GM18861 (cell line): ENCODE data around the gene CTDSPL.

Experiments
- ATAC-seq: cut with Tn5 transposase; IDR thresholded peaks from one replicate; pipeline ENCODE4 v1.9.1; 2021; ENCODE audit not compliant: unreplicated experiment

Gene CTDSPL

DNA sequence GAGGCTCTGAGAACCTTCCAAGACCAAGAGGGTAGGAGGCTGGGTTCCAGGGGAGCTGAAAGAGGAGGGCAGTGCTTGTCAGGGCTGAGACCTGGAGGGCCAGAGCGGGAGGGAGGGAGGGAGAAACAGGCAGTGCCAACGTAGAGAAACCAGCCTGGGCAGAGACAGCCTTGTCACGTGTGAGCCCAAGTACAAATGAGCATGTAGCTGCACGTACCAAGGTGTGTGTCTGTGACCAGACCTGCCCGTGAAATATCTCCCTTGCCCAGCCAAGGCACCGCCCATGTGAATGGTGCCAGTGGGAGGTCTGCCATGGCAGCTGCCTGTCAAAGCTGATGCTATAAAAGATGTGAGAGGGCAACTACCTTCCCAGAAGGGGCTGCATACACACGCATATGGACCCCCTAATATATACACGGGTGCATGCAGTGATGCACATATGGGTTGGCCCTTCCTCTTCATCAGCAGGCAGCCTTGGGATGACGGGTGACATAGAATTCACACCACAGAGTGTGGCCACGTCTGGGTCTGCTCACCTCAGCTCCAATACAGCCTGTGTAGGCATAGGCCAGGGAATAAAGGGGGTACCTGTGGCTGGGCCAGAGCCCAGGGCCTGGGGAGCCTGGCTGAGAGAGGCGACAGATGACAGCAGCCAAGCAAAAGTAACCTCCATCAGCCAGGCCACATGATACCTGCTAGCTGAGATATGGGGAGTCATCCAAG, 7.8 kb upstream of the CTDSPL start:
- ATAC-seq, result no peak

DNA sequence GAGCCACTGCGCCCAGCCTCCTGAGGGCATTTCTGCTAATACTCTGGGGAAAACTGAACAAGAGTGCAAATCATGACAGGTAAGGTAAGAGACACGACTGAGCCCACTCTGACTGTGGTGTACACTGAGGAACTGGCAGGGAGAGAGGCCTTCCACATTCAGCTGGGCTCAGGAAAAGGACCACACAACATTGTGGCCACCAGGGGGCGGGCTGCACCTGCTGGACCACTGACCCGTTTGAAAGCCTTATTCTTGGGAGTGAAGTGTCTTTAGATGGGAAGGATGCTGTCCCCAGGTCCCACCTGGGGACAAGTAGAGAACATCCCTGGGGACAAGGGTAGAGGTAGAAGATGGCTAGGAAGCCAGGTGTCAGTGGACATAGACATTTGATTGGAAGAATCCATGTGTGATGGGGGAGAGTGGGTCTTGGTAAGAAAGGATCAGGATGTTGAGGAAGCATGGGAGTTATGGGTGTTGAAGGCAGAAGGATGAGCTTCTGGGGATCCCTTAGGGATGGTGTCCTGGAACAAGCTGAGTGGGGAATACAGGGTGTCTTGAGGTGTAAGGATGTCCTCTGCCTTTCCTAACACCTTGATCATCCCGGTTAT, 6.2 kb upstream of the CTDSPL start:
- no peak for ATAC-seq

DNA sequence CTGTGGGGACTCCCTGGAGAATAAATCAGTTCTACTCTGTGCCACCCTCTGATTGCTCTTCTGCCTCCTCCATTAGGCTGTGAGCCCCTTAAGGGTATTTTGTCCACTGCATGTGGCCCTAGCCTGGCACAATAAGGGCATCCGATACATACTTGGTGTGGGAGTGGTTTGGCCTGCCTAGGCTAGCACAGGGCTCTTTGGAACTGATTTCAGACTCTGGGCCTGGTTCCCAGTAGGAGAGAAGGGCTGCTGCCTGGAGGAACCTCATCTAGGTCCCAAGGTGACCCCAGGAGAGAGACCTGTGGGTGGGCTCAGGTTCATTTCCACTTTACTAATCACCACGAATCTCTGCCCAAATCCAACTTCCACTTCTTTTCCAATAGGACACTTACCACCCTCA, 5.3 kb upstream of the CTDSPL start:
- no peak for ATAC-seq

DNA sequence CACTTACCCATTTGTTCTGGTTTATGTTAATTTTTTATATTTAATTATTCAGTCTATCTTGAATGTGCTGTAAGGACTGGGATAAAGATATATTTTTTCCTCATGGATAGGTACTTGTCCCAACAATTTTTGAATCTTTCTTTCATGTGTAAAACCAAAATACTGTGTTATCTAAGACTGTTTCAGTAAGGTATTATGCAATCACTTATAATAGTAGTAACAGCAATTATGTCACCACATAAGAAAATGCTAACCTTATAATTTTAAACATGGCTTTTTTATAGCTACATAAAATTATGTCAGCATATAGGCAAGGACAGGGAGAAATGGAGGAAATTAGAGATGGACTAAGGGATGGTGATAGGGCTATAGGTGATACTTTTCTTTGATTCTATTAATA, 2.9 kb upstream of the CTDSPL start:
- ATAC-seq, result no peak

DNA sequence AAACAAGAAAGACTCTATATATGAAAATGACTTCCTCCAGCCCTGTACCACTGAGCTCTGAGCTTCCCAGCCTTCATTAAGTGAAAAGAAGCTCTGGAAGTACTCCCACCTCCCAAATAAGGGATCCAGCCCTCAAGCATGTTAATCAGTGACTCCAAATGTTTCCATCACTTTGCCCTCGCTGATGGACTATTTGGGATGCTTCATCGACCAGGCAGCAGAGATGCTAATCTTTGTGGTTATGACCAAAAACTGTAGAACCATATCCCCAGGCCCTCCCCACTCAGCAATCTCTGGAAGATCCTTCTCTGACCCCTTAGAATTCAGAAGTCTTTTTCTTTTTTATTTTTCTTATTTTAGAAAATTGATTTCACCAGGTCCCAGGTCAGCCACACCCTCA, 2.3 kb upstream of the CTDSPL start:
- ATAC-seq, result no peak

DNA sequence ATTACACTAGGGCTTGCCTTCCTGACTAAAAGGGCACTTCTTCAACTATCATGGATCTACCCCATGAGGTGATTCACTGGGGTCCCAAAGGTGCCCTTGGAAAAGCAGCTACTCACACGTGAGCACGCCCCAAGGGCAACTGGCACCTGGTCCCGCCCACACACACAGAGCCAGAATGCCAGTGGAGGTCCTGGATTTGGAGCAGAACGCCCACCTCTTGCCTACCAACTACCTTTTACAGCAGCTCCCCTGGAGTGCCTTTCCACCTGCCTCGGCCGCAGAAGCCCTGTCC, 1.8 kb upstream of the CTDSPL start:
- no peak for ATAC-seq

DNA sequence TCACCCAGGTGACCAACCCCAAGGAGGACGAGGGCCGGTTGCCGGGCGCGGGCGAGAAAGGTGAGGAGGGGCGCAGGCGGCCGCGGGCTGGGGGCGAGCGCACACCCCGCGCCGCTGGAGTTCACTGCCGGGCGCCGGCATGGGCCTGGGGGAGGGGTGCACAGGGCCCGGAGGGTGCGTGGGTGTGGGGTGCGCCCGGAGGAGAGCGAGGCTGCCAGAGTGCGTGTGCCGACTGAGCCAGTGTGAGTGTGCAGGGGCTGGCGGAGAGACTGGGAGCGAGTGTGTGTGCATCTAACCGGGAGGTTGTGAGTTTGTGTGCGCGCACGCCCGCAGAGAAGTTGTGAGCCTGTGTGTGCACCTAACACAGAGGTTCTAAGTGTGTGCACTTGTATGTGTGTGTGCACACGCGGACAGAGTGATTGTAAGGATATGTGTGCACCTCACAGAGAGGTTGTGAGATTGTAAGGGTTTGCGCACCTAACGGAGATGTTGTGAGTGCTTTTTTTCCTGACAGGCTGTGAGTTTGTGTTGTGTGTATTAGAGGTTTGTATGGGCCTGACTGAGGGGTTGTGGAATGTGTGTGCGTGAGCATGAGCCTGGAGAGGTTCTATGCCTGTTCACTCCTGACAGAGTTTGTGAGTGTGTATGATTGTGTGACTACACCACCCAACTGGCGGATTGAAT, 681 bp downstream of the CTDSPL start:
- no peak for ATAC-seq

DNA sequence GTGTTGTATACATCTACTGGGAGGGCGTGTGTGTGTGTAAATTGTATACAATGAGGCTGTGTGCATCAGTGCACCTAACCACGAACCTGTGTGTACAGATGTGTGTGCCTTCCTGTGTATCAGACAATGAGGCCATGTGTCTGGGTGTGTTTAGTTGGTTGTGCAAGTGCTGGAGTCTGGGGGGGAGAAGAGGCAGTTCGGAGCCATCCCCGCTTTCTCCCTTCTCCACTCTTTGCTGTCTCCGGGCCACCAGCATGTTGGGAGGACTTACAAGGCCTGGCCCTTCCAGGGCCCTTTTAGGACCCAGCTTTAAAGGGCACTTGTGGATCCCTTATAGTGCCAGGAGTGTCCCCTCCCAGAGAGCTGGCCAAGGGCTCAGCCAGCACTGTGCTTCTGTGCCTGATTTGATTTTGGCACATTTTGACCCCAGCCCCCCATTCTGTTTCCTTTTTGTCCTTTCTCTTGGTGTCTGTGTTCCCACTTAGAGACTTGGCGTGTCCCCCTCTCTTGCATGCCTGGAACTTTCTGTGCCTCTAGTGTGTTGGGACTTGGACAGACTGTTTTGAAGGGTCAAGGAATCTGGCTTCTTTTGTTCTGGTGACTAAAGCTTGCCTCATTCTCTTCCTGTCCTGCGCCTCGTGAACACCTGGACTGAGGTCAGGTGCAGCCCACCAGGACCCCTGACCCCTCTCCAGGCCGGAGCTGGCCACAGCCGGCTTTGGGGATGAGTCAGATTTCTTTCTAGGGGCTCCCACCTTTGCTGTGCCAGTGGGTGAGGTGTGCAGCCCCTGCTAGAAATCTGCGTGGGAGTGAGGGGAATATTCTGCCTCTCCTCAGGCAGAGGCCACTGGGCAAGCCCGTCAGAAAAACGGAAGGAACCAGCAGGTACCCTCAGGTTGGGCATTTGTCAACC, 1.5 kb downstream of the CTDSPL start:
- ATAC-seq, result no peak

DNA sequence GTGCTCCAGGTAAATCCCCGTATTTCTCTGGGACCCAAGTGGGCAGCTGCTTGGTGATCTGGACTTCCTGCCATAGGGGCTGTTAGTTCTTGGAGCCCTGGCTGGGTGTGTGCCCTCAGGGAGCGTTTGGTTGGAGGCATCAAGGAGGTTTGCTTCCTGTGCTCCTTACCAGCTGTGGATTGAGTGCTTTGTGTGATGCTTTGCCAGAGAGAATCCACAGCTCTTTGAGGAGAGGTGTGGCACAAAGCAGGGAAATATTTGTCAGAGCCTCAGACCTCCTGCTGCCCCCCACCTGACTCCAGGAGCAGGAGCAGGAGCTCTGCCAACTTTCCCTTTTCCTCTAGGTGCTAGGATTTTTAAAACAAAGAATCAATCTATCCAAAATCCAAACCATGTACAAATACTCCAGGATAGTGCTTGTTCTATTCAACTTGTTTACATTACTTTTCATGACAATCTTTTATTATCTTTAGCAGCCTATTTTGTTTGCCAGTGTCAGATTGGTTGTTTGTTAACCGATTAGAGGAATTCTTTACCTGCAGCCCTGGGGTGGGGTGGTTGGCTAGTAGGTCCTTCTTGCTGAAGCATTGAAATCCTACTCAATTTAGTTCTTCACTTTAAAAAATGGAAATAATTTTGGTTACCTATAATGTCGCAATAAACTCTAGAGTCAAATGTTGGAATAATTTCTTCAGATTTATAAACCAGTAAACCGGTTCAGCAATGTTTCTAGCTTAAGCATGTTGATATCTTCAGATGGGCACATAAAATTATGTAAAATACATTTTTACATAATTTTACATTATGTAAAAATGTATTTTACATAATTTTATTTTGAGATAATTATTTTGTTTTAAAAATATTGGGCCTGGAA, 2.5 kb downstream of the CTDSPL start:
- ATAC-seq, result no peak

DNA sequence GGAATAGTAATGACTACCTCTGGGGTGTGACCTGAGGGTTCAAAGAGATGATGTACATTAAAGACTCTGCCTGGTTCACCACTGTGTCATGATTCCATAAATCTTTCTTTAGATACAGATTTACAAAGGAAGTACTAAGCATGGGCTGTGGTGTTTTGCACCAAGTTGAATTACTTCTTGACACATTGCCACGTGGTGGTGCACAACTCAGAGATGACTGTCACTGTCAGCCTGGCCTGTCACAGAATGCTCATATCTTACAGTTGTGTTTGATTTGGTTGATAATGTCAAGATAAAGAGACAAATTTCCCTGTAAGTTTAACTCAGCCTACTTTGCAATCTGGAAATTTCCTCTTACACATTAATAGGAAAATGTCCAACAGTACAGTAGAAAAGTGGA, 3.2 kb downstream of the CTDSPL start:
- ATAC-seq, result no peak

DNA sequence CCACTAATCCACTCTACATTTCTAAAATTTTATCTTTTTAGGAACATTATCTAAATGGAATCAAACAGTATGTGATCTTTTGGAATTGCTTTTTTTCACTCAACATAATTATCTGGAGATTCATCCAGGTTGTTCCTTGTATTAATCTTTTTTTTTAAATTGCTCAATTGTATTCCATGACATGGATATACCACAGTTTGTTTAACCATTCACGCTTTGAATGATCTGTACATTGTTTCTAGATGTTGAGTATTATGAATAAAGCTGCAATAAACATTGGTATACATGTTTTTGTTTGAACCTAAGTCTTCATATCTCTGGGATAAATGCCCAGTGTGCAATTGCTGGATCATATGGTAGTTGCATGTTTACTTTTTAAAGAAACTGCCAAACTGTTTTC, 5.5 kb downstream of the CTDSPL start:
- ATAC-seq, result no peak

DNA sequence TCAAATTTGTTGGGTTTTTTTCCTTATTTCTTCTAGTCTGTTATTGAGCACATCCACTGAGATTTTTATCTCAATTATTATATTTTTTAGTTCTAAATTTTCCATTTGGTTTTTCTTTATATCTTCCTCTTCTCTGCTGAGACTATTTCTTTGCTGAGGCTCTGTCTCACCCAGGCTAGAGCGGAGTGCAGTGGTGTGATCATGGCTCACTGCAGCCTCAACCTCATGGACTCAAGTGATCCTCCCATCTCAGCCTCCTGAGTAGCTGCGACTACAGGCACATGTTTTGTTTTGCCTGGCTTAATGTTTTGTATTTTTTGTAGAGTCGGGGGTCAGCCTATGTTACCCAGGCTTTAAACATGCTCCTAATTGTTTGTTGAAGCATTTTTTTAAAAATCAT, 10.2 kb downstream of the CTDSPL start:
- ATAC-seq, result no peak

DNA sequence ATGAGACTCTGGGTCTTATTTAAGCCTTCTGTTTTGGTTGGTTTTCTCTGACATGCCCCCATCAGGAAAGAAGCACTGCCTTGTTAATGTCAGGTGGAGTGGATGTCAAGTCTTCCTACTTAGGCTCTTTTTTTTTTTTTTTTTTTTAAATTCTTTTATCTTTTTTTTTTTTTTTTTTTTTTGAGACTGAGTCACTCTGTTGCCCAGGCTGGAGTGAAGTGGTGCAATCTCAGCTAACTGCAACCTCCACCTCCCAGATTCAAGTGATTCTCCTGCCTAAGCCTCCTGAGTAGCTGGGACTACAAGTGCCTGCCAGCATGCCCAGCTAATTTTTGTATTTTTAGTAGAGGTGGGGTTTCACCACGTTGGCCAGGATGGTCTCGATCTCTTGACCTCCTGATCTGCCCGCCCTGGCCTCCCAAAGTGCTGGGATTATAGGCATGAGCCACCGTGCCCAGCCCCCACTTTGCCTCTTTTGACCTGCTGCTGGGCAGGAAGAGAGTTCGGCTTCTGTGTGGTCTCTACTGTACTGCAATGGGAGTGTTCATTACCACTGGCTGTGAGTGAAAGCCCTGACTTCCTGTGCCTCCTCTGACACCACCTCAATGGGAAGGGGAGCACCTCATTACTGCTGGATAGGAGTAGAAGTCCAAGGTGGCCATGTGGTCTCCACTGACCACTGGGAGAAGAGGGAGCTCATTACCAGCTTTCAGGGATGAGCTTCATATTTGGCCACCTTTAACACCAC, 10.9 kb downstream of the CTDSPL start:
- no peak for ATAC-seq

DNA sequence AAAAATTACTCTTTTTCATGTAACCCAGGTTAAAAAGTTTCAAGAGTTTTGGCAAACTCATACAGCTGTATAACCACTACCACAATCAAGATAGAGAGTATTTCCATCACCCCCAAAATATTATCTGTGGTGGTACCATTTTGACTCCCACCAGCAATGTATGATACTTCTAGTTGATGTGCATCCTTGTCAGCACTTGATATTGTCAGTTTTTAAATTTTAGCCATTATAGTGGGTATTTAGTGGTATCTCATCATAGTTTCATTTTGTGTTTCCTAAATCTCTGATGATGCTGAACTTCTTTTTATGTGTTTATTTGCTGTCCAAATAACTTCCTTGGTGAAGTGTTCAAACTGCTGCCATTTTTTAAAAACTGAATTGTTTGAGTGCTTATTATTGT, 14.6 kb downstream of the CTDSPL start:
- ATAC-seq, result no peak

DNA sequence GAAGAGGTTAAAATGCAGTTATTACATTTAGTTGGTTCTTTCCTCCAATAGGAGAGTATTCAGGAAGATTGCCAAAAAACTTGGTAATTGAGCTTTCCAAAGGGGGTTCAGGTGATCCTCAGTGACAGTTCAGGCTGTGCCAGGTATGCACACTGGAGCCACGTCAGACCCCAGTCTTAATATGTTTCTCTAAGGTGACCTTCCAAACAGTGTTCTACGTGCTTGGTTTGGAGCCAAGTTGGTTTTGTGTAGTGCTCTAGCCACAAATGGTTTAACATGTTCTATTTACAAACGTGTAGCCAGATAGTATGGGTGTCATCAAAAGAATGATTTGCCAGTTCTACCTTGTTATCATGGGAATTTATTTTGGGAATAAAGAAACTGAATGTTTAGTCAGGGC, 21.0 kb downstream of the CTDSPL start:
- no peak for ATAC-seq

DNA sequence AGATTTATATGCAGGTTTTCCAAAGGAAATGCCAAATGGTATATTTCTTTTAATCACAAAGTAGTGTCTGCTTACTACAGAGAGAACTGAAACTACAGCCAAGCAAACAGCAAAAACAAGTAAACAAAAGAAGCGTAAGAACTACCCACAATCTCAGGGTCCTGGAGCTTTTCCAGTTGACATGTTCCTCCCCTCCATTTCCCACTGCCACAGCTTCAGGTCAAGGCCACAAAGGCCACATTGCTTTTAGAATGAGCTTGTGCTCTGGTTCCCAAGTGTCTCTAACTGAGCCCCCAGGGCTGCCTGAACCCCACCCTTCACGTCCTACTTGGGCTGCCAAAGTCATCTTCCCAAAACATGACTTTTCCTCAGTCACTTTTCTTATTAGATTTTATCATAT, 24.1 kb downstream of the CTDSPL start:
- ATAC-seq, result no peak

DNA sequence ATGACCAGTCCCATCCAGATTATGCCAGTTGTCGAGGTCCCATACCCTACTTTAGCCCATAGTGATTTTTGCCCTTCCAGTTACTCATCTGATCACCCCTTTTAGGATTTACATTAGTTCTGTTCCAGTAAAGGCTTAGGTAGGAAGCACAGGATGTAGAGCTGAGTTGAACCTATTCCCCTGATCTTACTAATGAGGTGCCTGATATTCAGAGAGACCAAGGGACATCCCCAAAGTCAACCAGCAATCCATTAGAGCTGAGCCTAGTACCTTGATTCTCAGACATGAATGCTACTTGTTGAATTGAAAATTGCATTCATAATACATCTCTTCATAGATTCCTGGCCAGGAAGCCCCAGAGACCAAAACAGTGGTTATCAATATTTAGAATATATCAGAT, 24.7 kb downstream of the CTDSPL start:
- no peak for ATAC-seq

DNA sequence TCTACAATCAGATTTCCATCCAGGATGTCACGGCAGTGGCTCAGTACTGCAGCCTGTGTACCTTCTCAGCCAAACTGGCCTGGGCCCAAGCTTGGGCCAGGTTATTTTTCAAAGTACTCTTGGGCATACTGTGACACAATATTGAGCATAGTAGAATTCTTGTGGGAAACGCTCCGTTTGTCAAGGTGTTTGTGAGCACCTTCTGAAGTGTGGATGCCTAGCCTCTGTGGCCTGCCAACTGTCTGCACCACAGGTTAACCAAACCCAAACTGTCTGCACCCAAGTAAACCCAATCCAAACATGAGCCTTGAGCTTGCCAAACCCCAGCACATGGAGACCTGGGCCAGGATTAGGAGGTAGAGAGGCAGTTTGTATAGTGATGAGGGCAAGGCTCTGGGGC, 25.4 kb downstream of the CTDSPL start:
- ATAC-seq, result no peak

DNA sequence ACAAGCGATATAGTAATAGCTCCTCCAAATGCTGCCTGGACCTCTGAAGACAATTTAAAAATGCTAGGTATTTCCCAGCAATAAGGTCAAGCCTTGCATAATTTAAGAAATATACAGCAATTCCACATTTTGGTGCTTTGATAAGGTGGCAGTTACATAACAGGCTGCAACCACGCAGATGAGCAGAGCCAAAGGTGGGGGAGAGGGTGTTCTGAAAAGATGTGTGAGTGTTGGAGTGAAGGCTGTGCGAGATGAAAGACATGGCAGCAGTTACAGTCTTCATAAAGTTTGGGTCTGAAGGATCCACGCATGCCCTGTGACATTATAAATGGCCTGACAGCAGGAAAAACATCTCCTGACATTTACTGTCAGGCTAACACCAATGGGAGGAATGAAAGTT, 26.1 kb downstream of the CTDSPL start:
- ATAC-seq, result no peak

DNA sequence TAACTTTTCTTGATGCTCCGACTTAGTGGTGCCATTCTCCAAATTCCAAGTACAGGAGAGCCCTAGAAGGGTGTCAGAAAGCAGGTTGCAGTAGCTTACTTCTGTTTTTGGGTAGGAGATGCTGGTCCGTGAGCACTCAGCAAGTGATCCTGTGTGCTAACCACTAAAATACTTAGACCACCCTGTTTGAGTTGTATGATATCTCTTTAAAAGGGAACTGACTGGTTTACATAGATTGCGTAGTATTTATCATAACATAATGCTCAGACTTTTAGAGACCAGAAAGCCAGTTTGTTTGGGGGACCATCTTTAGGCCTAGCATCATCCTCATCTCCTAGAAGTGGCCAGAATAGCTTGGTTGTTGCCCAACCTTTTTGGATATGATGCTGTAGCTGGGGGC, 26.7 kb downstream of the CTDSPL start:
- ATAC-seq, result no peak
